D721Med (cell line): ENCODE results near the gene SH3PXD2A.

Experiments used
- DNase-seq: peaks from one replicate; pipeline ENCODE4 v3.0.0; 2011; ENCODE audit warnings: low spot score; ENCODE audit not compliant: insufficient read length
- FAIRE-seq: peaks from 2 replicates; lab custom pipeline; 2011; peaks lifted over from hg19 to GRCh38; lab: Jason Lieb, UNC
- TF ChIP-seq, protein P1 (sequence below): IDR thresholded peaks from 2 replicates; pipeline ENCODE4 v1.5.1; 2012; ENCODE audit warnings: mild to moderate bottlenecking, control low read depth; ENCODE audit not compliant: insufficient read depth; ENCODE audit errors: missing control alignments

SH3PXD2A gene

DNA sequence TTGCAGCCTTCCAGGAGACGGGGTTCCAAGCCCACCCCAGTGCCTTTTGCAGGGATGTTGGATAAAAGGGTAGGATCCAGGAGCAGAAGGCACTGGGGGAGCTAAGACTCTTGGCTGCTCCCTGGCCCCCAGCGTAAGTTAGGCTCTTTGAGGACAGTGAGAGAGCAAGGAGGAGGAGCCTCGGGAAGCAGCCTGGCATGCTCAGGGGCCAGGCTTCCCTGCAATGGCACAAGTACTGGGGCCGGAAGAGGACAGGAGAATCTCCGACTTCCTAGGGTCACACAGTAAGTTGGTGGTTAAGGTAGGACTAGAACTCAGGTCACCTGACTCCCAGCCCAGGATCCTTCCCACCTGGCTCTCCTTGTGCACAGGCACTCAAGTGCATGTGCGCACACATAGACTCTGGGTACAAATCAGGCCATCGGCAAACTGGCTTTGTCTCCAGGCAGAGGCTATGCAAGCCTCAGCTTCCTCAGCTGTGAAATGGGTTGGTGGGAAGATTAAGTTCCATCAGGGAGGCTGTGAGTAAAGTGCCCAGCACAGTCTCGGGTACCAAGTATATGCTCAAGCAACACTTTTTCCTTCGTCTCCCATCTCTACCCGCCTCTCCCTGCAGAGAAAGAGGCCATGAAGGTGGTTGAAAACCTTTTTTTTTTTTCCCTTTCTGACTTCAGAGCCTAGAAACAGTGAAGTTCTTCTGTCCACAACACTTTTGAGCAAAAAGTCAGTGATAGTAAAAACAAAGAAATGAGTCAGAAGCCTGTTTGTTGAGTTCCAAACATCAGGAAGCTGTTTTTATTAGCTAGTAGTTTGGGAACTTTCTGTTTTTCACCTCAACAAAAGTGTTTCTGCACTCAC is 282.8 kb downstream of the SH3PXD2A start:
- FAIRE-seq: no peak
- DNase-seq: no peak
- TF ChIP-seq, protein P1, sequence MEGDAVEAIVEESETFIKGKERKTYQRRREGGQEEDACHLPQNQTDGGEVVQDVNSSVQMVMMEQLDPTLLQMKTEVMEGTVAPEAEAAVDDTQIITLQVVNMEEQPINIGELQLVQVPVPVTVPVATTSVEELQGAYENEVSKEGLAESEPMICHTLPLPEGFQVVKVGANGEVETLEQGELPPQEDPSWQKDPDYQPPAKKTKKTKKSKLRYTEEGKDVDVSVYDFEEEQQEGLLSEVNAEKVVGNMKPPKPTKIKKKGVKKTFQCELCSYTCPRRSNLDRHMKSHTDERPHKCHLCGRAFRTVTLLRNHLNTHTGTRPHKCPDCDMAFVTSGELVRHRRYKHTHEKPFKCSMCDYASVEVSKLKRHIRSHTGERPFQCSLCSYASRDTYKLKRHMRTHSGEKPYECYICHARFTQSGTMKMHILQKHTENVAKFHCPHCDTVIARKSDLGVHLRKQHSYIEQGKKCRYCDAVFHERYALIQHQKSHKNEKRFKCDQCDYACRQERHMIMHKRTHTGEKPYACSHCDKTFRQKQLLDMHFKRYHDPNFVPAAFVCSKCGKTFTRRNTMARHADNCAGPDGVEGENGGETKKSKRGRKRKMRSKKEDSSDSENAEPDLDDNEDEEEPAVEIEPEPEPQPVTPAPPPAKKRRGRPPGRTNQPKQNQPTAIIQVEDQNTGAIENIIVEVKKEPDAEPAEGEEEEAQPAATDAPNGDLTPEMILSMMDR: no peak

DNA sequence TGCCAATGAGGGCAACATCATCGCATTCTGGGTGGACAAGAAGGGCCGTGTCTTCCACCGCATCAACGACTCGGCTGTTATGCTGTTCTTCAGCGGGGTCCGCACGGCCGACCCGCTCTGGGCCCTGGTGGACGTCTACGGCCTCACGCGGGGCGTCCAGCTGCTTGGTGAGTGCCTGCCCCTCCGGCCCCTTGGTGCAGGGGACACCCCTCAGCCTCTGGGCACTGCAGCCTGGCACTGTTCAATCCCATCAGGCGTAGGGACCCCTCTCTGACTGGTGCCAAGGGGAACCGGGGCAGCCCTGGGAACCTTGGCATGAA is 283.8 kb downstream of the SH3PXD2A start:
- TF ChIP-seq, protein P1: no peak
- FAIRE-seq (no peak), DNase-seq (no peak)

DNA sequence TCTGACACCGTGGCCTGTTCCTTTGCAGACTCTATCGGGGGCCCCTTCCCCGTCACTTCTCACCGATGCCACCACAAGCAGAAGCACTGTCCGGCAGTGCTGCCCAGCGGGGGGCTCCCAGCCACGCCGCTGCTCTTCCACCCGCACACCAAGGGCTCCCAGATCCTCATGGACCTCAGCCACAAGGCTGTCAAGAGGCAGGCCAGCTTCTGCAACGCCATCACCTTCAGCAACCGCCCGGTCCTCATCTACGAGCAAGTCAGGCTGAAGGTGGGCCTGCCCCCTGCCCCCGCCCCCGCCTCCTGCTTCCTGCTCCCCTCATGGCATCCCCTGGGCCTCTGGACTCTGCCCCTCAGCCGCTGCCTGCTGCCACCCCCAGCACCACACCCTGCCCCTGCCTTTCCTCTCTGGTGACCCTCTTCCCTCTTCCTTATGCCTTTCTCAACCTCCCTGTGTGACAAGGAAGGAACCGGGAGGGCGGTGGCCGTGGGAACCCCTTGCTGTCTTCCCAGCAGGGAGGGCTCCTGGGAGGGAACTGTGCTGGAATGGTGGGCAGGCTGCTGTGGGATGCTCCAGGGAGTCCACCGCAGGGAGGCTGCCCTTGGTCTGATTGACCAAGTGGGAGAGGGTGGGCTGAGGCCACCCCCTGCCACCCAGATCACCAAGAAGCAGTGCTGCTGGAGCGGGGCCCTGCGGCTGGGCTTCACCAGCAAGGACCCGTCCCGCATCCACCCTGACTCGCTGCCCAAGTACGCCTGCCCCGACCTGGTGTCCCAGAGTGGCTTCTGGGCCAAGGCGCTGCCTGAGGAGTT is 284.3 kb downstream of the SH3PXD2A start:
- no peak for FAIRE-seq
- TF ChIP-seq, protein P1: no peak

DNA sequence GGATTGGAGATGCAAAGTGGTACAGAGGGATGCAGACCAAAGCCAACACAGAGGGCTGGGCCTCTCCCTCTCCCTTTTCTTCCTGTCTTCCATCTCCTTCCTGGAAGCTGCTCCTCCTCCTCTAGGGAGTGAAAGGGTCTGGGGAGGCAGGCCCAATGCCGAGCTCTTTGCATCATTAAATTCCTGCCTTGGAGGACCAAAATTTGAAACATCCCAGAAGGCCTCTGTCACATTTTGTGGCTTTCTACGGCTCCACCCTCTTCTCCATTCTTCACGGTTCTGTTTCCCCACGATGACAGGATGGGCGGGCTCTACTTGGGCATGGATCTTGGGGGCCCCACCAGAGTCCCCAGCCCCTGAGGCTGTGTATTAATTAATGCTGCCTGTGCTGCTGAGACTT is 285.5 kb downstream of the SH3PXD2A start:
- TF ChIP-seq, protein P1: no peak
- FAIRE-seq (no peak), DNase-seq (no peak)

More for the DNA sequence above, 284.3 kb downstream of the SH3PXD2A start:
- DNase-seq: no peak

DNA sequence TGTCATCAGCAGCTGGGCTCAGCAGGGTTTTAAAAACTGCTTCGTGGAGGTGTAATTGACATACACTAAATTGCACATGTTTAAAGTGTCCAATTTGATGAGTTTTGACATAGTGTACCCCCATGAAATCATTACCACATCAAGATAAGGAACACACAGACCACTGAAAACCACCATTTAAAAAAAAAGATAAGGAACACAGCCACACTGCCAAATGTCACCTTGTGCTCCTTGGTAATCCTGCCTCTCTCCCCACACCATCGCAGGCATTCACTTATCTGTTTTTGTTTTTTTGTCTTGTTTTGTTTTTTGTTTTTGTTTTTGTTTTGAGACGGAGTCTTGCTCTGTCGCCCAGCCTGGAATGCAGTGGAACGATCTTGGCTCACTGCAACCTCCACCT is 286.9 kb downstream of the SH3PXD2A start:
- DNase-seq (no peak), FAIRE-seq (no peak)
- TF ChIP-seq, protein P1: no peak

DNA sequence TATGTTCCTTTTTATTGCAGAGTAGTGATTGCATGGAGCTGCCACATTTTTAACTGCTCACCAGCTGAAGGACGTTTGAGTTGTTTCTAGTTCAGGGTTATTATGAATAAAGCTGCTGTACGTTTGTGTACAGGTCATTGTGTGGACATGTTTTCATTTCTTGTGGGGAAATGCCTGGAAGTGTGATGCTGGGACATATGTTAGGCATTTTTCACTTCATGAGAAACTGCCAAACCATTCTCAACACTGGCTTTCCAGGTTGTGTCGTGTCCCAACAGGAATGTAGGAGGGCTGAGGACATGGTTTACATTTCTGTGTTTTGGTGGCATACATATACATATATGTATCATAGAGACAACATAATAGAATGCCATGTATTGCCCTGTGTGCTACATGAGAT is 288.8 kb downstream of the SH3PXD2A start:
- TF ChIP-seq, protein P1: no peak
- FAIRE-seq (no peak), DNase-seq (no peak)
